ENCODE results near the gene ACSS1. TPM values are rescaled to one million over a fixed set of nuclear protein-coding genes. Genes with fewer than 3 reads are reported as not detected.
A peak's percentile ranks its signal among the peaks of the same experiment; 100 is the strongest.

The ACSS1 gene
- total and polyA plus RNA-seq, 7 donors = 20.1 to 41.0 (median 27.1) TPM

- H3K4me1 ChIP-seq = peaks cover 0 to 7% (median 3%) of the 10 kb centered on the region in 4 donors
- no peaks in the 10 kb centered on the region for H3K9me3 ChIP-seq
- DNase-seq = no peak
- H3K4me3 ChIP-seq = no peak overlapping the region
- peaks cover 0 to 24% (median 0%) of the 10 kb centered on the region in 3 donors for H3K27me3 ChIP-seq
- TF ChIP-seq POLR2A (IDR thresholded peaks at IDR 0.05) = no peak
- TF ChIP-seq, protein P1, sequence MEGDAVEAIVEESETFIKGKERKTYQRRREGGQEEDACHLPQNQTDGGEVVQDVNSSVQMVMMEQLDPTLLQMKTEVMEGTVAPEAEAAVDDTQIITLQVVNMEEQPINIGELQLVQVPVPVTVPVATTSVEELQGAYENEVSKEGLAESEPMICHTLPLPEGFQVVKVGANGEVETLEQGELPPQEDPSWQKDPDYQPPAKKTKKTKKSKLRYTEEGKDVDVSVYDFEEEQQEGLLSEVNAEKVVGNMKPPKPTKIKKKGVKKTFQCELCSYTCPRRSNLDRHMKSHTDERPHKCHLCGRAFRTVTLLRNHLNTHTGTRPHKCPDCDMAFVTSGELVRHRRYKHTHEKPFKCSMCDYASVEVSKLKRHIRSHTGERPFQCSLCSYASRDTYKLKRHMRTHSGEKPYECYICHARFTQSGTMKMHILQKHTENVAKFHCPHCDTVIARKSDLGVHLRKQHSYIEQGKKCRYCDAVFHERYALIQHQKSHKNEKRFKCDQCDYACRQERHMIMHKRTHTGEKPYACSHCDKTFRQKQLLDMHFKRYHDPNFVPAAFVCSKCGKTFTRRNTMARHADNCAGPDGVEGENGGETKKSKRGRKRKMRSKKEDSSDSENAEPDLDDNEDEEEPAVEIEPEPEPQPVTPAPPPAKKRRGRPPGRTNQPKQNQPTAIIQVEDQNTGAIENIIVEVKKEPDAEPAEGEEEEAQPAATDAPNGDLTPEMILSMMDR (IDR thresholded peaks at IDR 0.05) = no peak
- no peak for TF ChIP-seq POLR2AphosphoS5 (IDR thresholded peaks at IDR 0.05)
- no peak for TF ChIP-seq EP300 (IDR thresholded peaks at IDR 0.05)
- H3K27ac ChIP-seq = no peak overlapping the region
- WGBS, 2 donors = 91 to 95% methylated on average over 18 of the region's 18 CpGs
- H3K36me3 ChIP-seq = no peaks in the 10 kb centered on the region
- intact Hi-C loops (cut with DNase I) = loop anchor here (5.0 kb wide), 2 partner anchors 110 to 325 kb away; partner anchors contain the start of gene ABHD12
These were observed 9.4 kb upstream of the ACSS1 start for GRCh38 chr20:25067102-25067987.

DNA sequence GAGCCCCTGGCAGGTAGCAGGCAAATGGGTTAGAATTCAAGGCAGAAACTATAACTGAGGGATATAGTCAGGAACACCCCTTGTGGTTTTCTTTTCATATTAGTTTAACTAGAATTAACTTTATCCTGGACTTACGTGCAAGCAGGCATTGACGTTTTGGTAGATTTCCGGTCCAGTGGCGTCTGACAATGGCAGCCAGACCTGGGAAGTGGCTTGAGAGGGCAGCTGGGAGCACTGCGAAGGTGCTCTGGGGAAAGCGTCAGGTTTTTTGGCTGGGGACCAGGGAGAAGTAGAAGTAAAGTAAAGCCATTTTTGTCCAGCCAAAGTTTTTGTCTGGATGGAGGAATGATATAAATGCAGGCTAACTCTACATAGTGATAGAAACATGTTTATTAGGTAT lies 8.4 kb upstream of the ACSS1 start:
- H3K36me3 ChIP-seq = no peaks in the 10 kb centered on the region
- peaks cover 0 to 7% (median 3%) of the 10 kb centered on the region in 4 donors for H3K4me1 ChIP-seq
- no peak for DNase-seq
- H3K4me3 ChIP-seq = no peak overlapping the region
- no peak overlapping the region for H3K27ac ChIP-seq
- no peaks in the 10 kb centered on the region for H3K9me3 ChIP-seq
- TF ChIP-seq POLR2AphosphoS5 (IDR thresholded peaks at IDR 0.05) (no peak), POLR2A (IDR thresholded peaks at IDR 0.05) (no peak), EP300 (IDR thresholded peaks at IDR 0.05) (no peak)
- TF ChIP-seq, protein P1 (IDR thresholded peaks at IDR 0.05) = no peak
- intact Hi-C loops (cut with DNase I) = loop anchor here (5.0 kb wide), 2 partner anchors 111 to 326 kb away; partner anchors contain the start of gene ABHD12
- peaks cover 0 to 15% (median 0%) of the 10 kb centered on the region in 3 donors for H3K27me3 ChIP-seq
- WGBS, 2 donors = 25 to 36% methylated on average over 6 of the region's 6 CpGs

DNA sequence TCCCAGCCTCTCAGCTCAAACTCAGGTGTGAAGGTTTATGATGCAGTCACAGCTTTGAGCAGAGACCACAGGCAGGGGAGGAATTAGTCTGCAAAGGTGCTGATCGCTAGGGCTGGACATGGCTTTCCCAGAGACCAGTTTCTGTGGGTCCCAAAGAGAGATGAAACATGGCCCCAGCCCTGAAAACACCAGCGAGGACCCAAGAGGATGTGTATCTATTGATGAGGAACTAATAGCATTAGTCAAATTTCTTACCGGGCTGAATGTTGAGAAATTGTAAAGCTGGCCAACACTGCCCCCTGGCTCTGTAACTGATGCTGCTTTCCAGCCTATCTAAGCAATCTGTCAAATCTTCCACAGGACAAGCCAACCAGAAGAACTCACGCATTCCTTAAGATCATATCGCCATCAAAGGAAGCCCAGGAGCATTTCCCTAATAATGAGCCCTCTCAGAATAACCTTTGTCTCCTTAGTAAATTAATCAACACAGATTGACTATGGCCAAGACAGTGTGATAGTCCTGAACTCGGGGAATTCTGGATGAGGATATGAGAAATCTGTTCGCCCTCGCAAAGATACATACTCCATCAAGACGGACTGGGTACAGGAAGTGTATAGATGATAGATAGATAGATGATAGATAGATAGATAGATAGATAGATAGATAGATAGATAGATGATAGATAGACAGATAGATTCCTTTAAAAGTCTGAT lies 7.8 kb upstream of the ACSS1 start:
- TF ChIP-seq POLR2AphosphoS5 (IDR thresholded peaks at IDR 0.05) (peak in 1 of 4 donors; percentile 31), EP300 (IDR thresholded peaks at IDR 0.05) (no peak), POLR2A (IDR thresholded peaks at IDR 0.05) (no peak)
- TF ChIP-seq, protein P1 (IDR thresholded peaks at IDR 0.05) = peak; percentile 75 to 89 (median 84)

GRCh38 chr20:25065072-25065624 lies 7.2 kb upstream of the ACSS1 start:
- no peak overlapping the region for H3K4me3 ChIP-seq
- intact Hi-C loops (cut with DNase I) = loop anchor here (1.0 to 5.0 kb wide), 3 partner anchors 71 to 327 kb away; partner anchors contain the start of gene ABHD12
- H3K27me3 ChIP-seq = peaks cover 0 to 5% (median 0%) of the 10 kb centered on the region in 3 donors
- DNase-seq = peak; percentile 56
- no peak overlapping the region for H3K27ac ChIP-seq
- 27 to 65% methylated on average over 9 of the region's 9 CpGs for WGBS, 2 donors
- no peak for TF ChIP-seq POLR2A (IDR thresholded peaks at IDR 0.05)
- TF ChIP-seq EP300 (IDR thresholded peaks at IDR 0.05) = no peak
- TF ChIP-seq, protein P1 (IDR thresholded peaks at IDR 0.05) = no peak
- peaks cover 0 to 7% (median 3%) of the 10 kb centered on the region in 4 donors for H3K4me1 ChIP-seq
- H3K9me3 ChIP-seq = no peaks in the 10 kb centered on the region
- no peaks in the 10 kb centered on the region for H3K36me3 ChIP-seq

More for the DNA sequence above, 7.8 kb upstream of the ACSS1 start:
- Histone ChIP-seq H3K27me3 (peaks cover 0 to 9% (median 0%) of the 10 kb centered on the region in 3 donors), H3K27ac (no peak overlapping the region), H3K4me1 (peaks cover 0 to 7% (median 3%) of the 10 kb centered on the region in 4 donors), H3K36me3 (no peaks in the 10 kb centered on the region), H3K9me3 (no peaks in the 10 kb centered on the region), H3K4me3 (no peak overlapping the region)
- intact Hi-C loops (cut with DNase I) = loop anchor here (1.0 to 5.0 kb wide), 3 partner anchors 71 to 327 kb away; partner anchors contain the start of gene ABHD12
- WGBS, 2 donors = 13 to 32% methylated on average over 9 of the region's 9 CpGs
- DNase-seq = peak; percentile 81
